Femur (tissue), 1 donor: ENCODE data around the gene CPE.
"Not testable (repeated sequence)": the region's sequence is repeated elsewhere in the genome, so short reads cannot be mapped to it uniquely, and the experiment has no call there.

ENCODE experiments used
- DNase-seq: peaks from one replicate; pipeline ENCODE4 v3.0.0-alpha.2; 2017

CPE gene

DNA sequence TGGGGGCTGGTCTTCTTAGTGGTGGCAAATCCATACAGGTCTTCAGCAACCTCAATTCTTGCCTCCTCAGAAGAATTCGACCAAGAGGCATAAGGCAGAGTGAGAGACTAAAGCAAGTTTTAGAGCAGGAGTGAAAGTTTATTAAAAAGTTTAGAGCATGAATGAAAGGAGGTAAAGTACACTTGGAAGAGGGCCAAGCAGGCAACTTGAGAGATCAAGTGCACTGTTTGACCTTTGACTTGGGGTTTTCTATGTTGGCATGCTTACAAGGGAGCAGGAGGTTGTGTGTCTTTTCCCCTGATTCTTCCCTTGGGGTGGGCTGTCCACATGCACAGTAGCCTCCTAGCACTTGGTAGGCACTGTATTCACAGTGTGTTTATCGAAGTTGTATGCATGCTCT, 91.2 kb downstream of the CPE start:
- DNase-seq, result no peak

DNA sequence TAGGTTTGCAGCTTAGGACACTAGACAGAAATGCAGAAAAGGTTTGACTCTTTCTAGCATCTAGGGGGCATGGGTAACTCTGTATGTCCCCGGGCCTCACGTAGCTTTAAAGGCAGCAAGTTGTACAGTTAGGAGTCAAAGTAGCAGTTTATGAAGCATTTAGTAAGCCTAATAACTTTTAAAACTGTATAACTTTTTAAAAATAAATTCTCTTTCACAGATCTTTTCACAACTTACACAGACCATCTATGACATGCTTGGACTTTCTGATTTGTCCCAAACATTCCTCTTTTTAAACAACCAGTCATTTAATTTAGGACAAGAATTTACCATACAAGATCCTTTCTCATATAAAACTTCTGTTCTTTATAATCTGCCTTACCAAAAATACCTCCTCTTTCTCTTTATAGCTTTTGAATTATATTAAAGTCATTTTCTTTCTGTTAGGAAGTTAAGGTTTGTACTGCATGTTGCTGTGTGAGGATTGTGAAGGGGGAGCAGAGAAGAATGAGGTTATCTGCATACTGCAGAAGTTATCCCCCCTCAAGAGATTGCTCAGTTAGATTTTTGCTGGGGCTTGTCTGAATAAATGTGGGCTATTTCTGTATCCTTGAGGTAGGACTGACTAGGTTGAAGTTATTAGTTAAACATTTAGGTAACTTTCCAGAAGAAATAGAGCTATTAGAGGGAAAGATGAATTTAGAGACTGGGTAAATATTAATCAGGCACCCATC, 94.3 kb downstream of the CPE start:
- no peak for DNase-seq

DNA sequence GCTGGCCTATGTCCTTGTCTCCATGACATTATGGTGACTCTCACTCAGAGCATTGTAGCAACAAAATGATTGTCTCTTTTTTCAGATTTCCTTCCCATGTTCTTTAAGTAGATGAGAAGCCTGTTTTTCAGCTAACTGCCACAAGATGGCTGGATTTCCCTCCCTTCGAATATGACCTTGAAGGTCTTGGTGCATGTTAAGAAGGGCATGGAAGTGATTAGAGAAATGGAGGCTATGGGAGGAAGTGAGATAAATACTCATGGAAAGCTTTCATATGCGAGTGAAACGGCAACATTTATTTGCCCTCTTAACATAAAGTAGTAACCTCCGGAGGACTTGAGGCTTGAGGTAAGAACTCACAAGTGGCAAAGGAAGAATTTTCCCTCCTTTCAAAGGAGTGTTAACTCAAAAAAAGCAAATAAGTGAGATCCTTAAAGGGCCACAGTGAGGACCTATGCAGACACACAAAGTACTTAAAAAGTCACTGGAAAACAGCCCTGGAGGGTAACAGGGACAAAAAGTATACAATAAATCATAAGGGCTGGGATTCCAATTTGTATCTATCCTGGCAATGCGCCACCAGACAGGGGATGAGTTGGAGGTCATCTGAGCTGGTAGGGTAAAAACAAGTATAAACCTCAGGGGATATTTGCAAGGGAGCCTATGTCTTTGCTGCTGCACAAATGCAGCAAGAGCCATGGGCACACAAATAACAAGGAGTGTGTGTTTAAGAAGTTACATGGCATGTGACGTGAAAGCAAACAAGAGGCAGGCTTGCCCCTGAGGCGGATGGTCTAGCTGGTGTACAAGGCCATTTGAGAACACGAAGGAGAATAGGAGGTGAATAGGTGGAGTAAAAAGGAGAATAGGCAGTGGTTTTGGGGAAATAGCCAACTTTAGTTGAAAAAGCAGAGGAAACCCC, 96.2 kb downstream of the CPE start:
- no peak for DNase-seq

DNA sequence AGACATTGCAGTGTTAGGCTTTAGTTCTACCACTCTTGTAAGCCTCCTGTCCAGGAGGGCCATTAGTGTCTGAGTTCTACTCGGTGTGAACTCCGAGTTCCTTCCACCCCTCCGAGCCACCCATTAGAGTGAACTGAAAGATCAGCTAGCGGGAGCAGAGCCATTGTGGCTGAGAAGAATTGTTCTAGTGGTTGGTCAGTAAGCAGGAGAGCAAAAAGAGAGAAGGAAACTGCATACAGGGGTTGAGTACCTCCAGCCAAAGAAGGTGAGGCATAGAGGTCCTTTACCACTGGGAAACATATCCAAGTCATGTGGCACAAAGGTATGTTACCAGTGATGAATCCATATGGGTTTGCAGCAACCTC, 96.9 kb downstream of the CPE start:
- DNase-seq, result no peak

DNA sequence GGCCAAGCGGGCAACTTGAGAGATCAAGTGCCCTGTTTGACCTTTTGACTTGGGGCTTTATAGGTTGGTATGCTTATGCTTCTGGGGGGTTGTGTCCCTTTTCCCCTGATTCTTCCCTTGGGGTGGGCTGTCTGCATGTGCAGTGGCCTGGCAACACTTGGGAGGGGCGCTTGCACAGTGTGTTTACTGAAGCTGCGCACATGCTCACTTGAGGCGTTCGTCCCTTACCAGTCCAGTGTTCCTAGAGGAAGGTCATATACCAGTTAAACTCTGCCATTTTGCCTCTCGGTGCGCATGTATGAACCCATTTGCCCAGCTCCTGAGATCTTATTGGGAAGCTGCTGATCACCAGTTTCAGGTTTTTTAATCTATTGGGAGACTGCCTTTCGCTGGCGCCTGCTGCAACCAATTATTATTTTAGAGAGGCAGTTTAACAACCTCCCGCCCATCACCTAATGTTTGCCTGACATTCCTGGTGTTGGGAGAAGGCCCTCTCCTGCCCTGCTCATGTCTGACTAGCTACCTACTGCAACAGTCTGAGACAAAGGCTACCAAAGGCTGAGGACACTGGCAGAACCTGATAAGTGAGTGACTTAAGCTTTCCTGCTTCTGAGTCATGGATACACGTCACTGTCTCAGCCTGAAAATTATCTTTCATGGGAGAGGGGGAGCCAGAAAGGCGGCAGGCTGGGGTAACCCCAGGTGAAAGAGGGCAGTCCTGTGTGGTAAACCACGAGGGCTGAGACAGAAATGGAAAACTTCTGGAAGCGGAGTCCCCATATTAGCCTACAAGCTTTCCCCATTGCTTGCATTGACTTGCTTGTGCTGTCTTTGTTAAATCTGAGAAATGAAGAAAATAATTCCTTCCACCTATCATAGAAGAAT, 97.6 kb downstream of the CPE start:
- no peak for DNase-seq

DNA sequence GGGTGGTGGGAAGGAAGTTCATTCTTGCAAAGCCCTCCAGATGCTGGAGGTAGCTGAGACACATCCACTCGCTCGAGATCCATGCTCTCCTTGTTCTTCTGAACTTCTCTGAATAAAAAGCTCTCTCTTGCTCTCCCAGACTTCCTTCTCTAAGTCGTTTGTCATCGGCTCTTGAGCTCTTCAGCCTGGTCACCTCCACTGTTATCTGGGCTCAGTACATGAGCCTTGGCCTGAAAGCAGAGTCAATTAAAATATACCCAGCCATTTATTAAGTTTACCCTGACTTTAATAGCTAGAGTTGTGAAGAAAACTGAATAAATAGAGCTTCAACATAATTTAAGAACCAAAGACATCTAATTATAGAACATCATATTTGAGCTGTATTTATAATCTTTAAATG, 99.0 kb downstream of the CPE start:
- DNase-seq, result no peak

DNA sequence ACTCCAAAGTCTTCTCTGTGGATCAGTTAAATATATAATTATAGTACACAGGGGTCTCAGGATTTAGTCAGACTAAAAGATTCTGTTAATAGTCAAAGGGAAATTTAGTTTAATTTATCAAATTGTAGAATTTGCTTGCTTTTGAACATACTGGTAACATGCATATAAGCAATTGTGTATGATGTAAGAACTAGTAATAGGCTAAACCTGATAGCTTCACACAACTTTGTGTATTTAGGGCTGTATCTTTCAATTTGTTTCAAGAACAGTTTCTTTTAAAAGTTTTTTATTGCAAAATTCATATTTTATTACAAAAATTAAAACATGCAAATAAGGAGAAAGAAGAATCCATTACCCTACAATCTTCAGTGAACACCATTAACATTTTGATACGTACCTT, 99.5 kb downstream of the CPE start:
- DNase-seq, result no peak

DNA sequence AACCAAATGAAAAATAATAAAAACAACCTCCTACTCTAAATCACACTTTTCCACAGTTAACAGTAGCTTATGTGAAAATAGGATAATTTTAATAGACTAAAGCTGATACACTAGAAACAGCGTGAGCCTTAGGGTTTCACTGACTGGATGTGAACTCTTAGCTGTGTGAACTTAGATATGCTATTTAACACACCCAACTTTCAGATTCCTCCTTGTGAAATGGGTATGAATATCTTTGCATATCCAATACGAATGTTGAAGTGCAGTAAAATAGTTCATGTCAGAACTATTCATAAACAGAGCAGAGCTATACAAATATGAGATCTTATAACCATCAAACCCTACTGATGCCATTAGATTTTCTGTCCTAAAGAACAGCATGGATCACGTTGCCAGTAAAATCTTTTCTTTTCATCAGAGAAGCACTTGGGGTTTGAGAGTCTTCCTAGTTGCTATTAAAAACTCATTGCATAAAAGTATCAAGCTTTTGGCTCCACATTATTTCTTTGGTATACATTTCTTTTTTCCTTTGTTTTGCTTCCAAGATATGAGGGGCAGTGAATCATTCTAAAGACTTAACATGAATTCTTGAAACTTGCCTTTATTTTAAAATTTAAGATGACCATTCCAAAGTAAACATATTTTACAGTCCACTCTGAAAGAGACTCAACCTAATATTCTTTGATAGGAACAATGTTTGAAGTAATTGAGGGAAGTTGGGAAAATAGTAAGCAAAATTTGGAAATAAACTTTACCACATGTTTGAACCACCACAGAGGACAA, 102.4 kb downstream of the CPE start:
- DNase-seq, result no peak

DNA sequence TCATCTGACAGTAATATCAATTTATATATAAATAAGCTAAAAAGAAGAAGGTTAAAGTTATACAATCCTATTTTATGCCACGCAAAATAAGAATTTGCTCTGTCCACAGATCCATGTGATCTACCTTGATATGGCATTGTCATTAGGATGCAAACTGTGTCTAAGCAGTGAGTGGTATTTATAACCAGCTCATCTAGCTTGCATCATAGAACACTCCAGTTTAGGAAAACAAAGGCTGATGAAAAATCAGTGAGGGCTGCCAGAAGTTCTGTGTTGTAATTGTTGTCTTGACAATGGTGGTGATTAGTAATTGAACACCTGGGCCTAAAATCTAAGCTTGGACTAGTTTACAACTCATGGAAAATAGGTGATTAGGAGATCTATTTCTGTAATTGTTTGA, 111.0 kb downstream of the CPE start:
- DNase-seq, result no peak

DNA sequence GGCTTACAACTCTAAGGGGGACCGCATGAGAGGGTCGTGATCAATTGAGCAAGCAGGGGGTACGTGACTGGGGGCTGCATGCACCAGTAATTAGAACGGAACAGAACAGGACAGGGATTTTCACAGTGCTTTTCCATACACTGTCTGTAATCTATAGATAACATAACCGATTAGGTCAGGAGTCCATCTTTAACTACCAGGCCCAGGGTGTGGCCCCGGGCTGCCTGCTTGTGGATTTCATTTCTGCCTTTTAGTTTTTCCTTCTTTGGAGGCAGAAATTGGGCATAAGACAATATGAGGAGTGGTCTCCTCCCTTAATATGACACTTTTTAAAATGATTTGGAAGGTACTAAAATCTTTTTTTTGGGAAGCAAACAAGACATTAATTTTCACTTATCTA, 113.8 kb downstream of the CPE start:
- DNase-seq, result not testable (repeated sequence)

DNA sequence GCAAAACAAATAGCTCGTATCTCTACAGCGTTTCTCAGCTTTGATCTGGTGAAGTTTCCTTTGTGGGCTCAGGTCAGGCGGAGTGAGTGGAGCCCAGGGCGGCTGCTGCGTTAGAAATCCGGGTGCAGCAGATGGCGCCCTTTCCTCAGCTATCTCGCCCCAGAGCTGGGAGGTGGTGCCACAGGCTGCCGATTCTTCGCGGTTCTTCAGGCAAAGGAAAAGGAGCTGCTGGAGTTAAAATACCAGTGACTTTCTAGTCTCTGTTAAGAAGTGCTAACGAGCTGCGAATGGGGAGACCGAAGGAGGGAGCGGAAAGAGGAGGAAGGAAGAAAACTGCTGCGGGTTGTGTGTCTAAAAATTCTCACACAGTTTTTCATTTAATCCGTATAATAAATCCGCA, 114.6 kb downstream of the CPE start:
- DNase-seq, result peak; percentile 84

DNA sequence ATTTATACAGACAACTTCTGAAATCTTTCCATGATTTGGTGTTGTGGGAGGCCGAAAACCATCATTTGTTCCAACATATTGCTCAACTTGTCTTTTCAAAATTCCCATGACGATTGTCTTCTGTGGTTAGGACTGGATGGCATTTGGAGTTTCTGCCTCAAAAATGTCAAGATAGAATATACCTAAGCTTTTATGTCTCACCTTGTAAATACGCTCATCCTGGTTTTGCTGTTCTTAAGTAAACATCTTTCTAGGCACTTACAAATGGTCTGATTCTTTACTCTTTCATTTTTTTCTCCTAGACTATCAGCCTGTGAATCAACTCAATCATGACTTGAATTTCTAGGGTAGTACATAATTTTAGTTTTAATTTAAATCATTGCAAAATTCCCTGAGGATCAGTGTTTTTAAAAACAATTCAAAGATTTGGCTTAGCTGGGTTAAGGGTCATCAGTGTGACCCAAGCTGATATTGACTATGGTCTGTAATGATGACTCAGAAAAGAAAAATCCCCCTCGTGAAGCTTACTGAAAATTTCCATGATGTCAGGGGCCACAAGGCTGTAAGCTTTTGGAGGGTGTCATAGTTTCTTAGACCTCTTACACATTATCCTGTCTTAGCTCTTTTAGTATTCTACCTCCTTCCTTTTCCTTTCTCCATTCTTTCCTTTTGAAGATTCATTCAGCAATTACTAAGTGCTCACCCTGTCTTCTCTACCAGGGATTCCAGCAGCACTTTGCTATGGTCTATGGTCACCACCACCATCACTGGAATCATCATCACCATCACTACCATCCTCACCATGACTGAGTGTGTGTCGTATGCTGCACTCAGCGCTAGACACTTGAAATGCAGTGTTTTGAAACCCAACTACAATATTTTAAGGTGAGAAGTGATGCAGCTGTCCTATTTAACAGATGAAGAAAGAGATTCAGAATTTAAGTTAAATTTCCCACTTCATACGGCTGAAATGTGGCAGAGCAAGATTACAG, 124.4 kb downstream of the CPE start:
- DNase-seq, result no peak

DNA sequence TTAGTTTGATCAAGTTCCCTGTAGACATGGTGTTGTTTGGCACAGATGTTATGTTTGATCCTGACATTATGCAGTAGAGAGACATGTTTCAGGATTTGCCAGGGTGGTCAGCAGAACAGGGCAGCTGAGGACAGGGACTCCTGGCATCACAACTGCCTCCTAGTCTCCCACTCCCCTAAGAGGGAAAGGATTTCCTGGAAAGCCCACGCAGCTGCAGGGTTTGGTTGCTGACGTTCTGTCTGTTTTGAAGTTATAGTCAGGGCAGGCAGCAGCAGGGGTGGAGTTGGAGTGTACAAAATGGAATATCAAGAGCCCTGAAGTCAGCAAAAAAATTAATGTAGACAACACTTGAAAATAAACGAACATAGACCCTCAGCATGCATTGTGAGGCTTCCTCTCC, 125.4 kb downstream of the CPE start:
- DNase-seq, result peak; percentile 46

DNA sequence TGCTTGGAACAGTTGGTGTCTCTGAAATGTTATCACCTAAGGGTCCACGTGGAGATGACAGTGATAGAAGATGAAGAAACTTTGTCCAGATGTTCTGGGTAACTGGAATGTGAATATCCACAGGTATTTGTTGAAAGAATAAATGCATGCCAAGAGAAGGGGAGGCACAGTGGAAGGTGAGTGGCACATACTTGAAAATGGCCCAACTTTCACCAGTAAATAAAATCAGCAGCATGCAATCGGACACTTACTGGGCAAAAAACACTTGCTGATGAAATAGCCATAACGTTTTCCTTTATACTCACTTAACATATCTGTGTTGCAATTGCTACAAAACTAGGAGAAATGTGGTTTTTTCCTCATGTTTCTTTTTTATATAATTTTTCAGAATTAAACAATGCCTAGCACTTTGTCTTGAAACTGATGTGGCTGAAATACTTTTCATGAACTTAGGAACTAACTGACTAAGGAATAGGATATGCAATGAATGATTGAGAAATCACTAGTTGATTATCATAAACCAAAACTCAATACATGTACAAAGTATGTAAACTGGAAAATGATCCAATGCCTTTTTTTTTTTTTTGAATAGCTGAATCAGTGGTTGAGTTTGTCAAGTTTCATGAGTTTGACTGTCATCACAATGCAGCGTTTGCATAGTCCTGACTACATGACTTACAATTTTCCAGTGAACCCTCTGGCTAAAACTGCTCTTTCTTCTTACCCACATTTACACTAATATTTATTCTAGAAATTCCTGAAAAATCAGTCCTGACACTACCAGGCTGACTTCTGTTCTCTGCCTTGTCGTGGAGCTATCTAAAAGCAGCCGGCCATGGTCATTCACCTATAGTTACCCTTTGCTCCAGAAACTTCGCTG, 127.4 kb downstream of the CPE start:
- no peak for DNase-seq

DNA sequence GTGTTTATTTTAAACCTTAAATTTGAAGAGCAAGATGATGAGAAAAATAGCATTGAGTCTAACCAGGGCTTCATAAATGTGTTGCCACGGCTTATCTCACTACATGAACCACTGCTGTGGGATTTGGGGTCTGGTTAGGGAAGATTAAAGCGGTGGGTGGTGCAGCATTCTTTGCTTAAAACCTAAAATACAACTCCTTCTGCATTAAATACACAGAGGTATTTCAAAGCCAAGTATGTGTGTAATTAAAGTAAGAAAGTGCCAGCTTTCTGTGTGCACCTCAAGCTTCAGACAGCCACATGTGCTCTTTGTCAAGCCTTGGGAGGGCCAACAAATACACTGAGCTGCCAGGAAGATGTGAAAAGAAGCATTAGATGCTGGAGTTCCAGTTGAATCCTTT, 128.0 kb downstream of the CPE start:
- peak; percentile 33 for DNase-seq

DNA sequence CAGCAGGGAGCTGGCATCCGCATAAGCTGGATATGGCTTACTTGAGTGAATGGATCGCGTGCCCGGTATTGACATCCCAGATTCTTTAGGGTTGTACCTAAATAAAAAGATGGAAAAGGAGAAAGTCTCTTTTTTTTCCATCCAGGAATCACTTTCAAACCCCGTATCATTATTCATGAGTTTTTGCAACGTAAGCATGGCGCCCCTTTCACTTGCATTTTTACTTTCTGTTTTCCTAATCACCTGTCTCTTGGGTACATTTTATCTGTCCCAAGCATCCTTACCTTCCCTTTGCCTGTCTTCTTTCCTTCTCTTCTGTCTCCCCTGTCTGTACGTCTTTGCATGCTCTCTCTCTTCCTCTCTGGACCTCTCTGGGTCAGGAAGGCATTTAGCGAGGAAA, 128.6 kb downstream of the CPE start:
- no peak for DNase-seq

DNA sequence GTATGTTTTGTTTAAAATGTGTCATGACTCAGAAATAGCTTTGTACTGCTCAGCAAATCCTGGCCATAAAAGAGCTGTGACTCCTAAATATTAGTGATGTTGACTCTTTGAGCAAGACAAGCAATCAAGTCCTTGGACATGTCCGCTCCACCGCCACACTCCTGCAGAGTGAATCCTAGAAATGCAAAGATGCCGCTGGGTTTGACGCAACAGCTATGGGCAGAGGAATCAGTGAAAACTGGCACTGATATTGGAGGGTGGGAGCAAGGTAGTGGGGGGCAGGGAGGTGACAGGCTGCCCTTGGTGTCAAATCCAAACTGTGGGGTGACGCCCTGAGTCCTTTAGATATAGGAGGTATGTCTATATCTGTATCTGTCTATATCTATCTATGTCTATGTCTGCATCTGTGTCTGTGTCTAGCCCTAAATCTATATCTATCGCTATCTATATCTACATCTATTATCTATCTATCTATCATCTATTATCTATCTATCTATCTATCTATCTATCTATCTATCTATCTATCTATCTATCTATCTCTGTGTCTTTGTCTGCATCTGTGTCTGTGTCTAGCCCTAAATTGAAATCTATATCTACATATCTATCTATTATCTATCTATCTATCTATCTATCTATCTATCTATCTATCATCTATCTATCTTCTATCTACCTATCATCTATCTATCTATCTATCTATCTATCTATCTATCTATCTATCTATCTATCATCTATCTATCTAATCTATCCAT, 129.7 kb downstream of the CPE start:
- no peak for DNase-seq

DNA sequence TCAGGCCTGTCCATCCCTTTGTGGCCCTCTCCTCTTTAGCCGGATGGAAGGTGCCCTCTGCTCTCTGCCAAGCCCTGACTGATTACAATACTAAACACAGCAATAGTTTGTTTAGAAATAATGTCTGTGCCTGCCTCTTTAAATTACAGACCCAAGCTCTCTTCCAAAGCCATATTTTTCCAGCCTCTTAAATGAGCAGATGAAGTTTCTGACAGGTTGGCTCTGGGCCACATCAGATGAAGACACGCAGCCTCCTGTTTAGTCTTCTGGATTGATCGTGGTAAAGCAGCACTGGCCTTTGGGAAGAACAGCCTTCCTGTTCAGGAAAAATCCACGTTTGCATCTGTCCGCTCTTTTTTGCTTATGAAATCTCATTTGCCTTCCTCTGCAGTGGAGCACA, 133.6 kb downstream of the CPE start:
- no peak for DNase-seq

DNA sequence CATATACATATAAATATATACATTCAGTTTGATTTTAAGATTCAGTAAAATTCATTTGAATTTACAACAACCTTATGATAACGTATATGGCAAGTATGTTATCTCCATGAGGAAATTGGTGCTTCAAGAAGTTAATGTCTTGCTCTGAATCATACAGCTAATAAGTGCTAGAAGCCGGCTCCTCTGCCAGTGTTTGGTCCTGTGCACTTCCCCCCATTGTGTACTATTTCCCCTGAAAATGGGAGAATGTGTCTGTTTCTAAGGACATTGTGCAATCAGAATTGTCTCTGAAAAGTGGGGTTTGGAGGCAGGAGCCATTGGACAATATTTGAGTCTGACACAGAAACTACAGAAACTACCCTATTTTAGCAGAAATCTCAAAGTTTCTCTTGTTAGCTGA, 135.9 kb downstream of the CPE start:
- no peak for DNase-seq
